ENCODE measurements around the gene STARD9. TPM values are rescaled to one million over a fixed set of nuclear protein-coding genes. Genes with fewer than 3 reads are reported as not detected.
"Not testable (repeated sequence)": the region's sequence is repeated elsewhere in the genome, so short reads cannot be mapped to it uniquely, and the experiment has no call there.

STARD9 gene
- 10 to 100 TPM in 2 of 3 donors, 1 to 10 TPM in 1; 8.9 to 16.1 (median 10.3) TPM for polyA plus RNA-seq (ENCODE audit: insufficient read length in 3 of 3)
- long read RNA-seq, donor 1 = 0 reads
- long read RNA-seq, donor 2 = 0 reads
- long read RNA-seq, donor 3 = 0 reads
- long read RNA-seq, donor 4, partial matches to known transcripts = 8 of 8 reads
- long read RNA-seq, donor 4, other reads (novel, unspliced or antisense) = 0 of 8 reads
- long read RNA-seq, donor 5 = 0 reads
- long read RNA-seq, donor 6 = 0 reads
- long read RNA-seq, donor 7 = 0 reads
- long read RNA-seq, donor 8 = 0 reads
- long read RNA-seq, donor 9 = 0 reads
- long read RNA-seq, donor 10 = 0 reads
- long read RNA-seq, donor 11 = 0 reads
- long read RNA-seq, donor 12 = 0 reads
- long read RNA-seq, donor 13 = 0 reads
- long read RNA-seq, donor 14 = 0 reads
- long read RNA-seq, donor 15 = 0 reads
- long read RNA-seq, donor 16, partial matches to known transcripts = 21 of 32 reads
- long read RNA-seq, donor 16, other reads (novel, unspliced or antisense) = 10 of 32 reads

- peak; percentile 91 to 97 (median 97) for DNase-seq (ENCODE audit: extremely low read depth in 1 of 11, low read depth in 9 of 11, low spot score in 4 of 11)
These were observed at the start of gene STARD9 for GRCh38 chr15:42575188-42576039. TSS of gene STARD9 (plus strand) at chr15:42575606. CDS start at chr15:42575716, 110 bp downstream.

- no peak for DNase-seq (ENCODE audit: extremely low read depth in 1 of 11, low read depth in 9 of 11, low spot score in 4 of 11)
These were observed 46.4 kb upstream of the STARD9 start for GRCh38 chr15:42528970-42529369.

GRCh38 chr15:42533246-42533645, 42.2 kb upstream of the STARD9 start:
- no peak for DNase-seq (ENCODE audit: extremely low read depth in 1 of 11, low read depth in 9 of 11, low spot score in 4 of 11)

GRCh38 chr15:42544853-42545629, 30.4 kb upstream of the STARD9 start:
- no peak for DNase-seq (ENCODE audit: extremely low read depth in 1 of 11, low read depth in 9 of 11, low spot score in 4 of 11)

GRCh38 chr15:42547918-42548248, 27.5 kb upstream of the STARD9 start:
- DNase-seq (ENCODE audit: extremely low read depth in 1 of 11, low read depth in 9 of 11, low spot score in 4 of 11) = peak in 4 of 11 donors; percentile 5 to 33 (median 13)

GRCh38 chr15:42548249-42549031, 27.0 kb upstream of the STARD9 start, which contains the start of the genes HAUS2 and LRRC57:
TSS of gene HAUS2 (plus strand) at chr15:42548838. CDS start at chr15:42548873, 35 bp downstream.
TSS of gene LRRC57 (minus strand) at chr15:42548793. CDS start at chr15:42548434, 359 bp downstream.
- DNase-seq (ENCODE audit: extremely low read depth in 1 of 11, low read depth in 9 of 11, low spot score in 4 of 11) = peak; percentile 72 to 89 (median 83)

GRCh38 chr15:42549032-42549491, 26.3 kb upstream of the STARD9 start:
- DNase-seq (ENCODE audit: extremely low read depth in 1 of 11, low read depth in 9 of 11, low spot score in 4 of 11) = peak in 6 of 11 donors; percentile 8 to 76 (median 32)

GRCh38 chr15:42549741-42550392, 25.5 kb upstream of the STARD9 start:
- DNase-seq (ENCODE audit: extremely low read depth in 1 of 11, low read depth in 9 of 11, low spot score in 4 of 11) = no peak

- no peak for DNase-seq (ENCODE audit: extremely low read depth in 1 of 11, low read depth in 9 of 11, low spot score in 4 of 11)
These were observed 21.9 kb upstream of the STARD9 start for GRCh38 chr15:42553554-42553953.

GRCh38 chr15:42556550-42557207, 18.7 kb upstream of the STARD9 start:
- not testable (repeated sequence) for DNase-seq (ENCODE audit: extremely low read depth in 1 of 11, low read depth in 9 of 11, low spot score in 4 of 11)

- DNase-seq (ENCODE audit: extremely low read depth in 1 of 11, low read depth in 9 of 11, low spot score in 4 of 11) = no peak
These were observed 16.7 kb upstream of the STARD9 start for GRCh38 chr15:42558739-42559138.

- no peak for DNase-seq (ENCODE audit: extremely low read depth in 1 of 11, low read depth in 9 of 11, low spot score in 4 of 11)
These were observed 711 bp downstream of the STARD9 start for GRCh38 chr15:42576040-42576594.

GRCh38 chr15:42576776-42577175, 1.4 kb downstream of the STARD9 start:
- no peak for DNase-seq (ENCODE audit: extremely low read depth in 1 of 11, low read depth in 9 of 11, low spot score in 4 of 11)

GRCh38 chr15:42577514-42578031, 2.2 kb downstream of the STARD9 start:
- no peak for DNase-seq (ENCODE audit: extremely low read depth in 1 of 11, low read depth in 9 of 11, low spot score in 4 of 11)

GRCh38 chr15:42578984-42579537, 3.7 kb downstream of the STARD9 start:
- no peak for DNase-seq (ENCODE audit: extremely low read depth in 1 of 11, low read depth in 9 of 11, low spot score in 4 of 11)

- DNase-seq (ENCODE audit: extremely low read depth in 1 of 11, low read depth in 9 of 11, low spot score in 4 of 11) = peak in 9 of 11 donors; percentile 71 to 86 (median 76)
These were observed 5.9 kb downstream of the STARD9 start for GRCh38 chr15:42581272-42581730.
